Spleen (tissue), 7 donors: Measurements from ENCODE around the gene ANGPTL2.

ENCODE experiments used
- POLR2A ChIP-seq, 3 donors: fragments of 450-650 bp; IDR thresholded peaks; one replicate each; pipeline ENCODE4 v1.5.1; 2017; ENCODE audit warnings: antibody characterized with exemption in 3 of 3, mild to moderate bottlenecking in 1 of 3
- POLR2AphosphoS5 ChIP-seq, 3 donors: sonication (generic); formaldehyde crosslinking; IDR thresholded peaks; one replicate each; pipeline ENCODE4 v1.5.1; 2017; ENCODE audit warnings: antibody characterized with exemption in 3 of 3
- TF ChIP-seq, protein P1 (sequence below), 11 experiments: fragments of 200-600 bp in 7 of 11; fragments of 450-650 bp in 4 of 11; sonication (generic) in 4 of 11; IDR thresholded peaks in 8 of 11; conservative IDR thresholded peaks in 3 of 11; 1 replicate in 7 of 11; 2 replicates in 4 of 11; pipeline versions ENCODE4 v1.4.0 to v1.8.0; 2016 to 2021; ENCODE audit warnings: antibody characterized with exemption in 11 of 11, inconsistent platforms in 4 of 11, mild to moderate bottlenecking in 1 of 11
- donor health status: DM: no; HTN: no; CAD: no; lungs with moderate emphysema.
- donor health status: DM: no; HTN: no; CAD: no.
- donor health status: DM: no; HTN: no; CAD: no.

GRCh38 chr9:127138444-127138843 is 16.0 kb upstream of the ANGPTL2 start:
- TF ChIP-seq, protein P1, sequence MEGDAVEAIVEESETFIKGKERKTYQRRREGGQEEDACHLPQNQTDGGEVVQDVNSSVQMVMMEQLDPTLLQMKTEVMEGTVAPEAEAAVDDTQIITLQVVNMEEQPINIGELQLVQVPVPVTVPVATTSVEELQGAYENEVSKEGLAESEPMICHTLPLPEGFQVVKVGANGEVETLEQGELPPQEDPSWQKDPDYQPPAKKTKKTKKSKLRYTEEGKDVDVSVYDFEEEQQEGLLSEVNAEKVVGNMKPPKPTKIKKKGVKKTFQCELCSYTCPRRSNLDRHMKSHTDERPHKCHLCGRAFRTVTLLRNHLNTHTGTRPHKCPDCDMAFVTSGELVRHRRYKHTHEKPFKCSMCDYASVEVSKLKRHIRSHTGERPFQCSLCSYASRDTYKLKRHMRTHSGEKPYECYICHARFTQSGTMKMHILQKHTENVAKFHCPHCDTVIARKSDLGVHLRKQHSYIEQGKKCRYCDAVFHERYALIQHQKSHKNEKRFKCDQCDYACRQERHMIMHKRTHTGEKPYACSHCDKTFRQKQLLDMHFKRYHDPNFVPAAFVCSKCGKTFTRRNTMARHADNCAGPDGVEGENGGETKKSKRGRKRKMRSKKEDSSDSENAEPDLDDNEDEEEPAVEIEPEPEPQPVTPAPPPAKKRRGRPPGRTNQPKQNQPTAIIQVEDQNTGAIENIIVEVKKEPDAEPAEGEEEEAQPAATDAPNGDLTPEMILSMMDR (IDR thresholded peaks at IDR 0.05 in 8 of 11, conservative IDR thresholded peaks at IDR 0.05 in 3 of 11): no peak
- no peak for TF ChIP-seq POLR2A (IDR thresholded peaks at IDR 0.05)
- no peak for TF ChIP-seq POLR2AphosphoS5 (IDR thresholded peaks at IDR 0.05)
